ENCODE data around the gene ECE2. TPM values are rescaled to one million over a fixed set of nuclear protein-coding genes. Genes with fewer than 3 reads are reported as not detected.

ECE2 gene
- polyA plus RNA-seq, 4 donors: not detected

DNA sequence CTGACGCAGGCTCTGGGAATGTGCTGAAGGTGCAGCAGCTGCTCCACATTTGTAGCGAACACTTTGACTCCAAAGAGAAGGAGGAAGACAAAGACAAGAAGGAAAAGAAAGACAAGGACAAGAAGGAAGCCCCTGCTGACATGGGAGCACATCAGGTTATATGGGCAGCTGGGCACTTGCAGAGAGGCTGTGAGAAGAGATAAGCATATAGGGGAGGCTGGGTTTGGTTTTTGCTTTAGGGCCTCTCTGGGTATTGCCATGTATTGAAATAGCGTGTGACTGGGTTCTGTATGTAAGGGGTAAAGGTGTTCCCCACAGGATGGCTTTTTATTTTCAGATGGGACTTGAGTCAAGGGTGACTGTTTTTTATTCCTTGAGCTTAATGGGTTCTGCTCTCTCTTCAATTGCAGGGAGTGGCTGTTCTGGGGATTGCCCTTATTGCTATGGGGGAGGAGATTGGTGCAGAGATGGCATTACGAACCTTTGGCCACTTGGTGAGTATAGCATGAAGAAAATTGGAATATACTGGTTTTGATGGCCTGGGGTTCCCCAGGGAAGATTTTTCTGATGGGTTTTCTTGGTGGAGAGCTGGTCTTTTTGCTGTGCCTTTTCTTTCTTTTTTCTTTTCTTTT, 30.6 kb downstream of the ECE2 start:
- no peak for DNase-seq (ENCODE audit: low read depth in 4 of 4, low spot score in 3 of 4)

DNA sequence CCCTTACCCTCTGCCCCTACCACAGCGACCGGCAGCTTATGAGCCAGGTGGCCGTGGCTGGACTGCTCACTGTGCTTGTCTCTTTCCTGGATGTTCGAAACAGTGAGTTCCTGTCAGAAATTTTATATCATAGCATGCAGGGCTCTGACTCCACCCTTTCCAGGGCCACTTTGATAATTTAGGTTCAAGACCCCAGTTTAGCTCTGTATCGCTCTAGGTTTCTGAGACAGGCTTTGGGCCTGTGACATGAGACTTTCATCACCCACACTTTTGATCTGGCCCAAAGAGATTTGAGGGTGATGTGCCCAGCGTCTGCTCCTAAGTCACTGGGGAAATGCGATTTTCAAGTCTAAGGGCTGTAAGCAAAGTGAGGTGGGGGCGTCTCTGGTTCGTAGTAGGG, 32.1 kb downstream of the ECE2 start:
- DNase-seq (ENCODE audit: low read depth in 4 of 4, low spot score in 3 of 4): no peak

DNA sequence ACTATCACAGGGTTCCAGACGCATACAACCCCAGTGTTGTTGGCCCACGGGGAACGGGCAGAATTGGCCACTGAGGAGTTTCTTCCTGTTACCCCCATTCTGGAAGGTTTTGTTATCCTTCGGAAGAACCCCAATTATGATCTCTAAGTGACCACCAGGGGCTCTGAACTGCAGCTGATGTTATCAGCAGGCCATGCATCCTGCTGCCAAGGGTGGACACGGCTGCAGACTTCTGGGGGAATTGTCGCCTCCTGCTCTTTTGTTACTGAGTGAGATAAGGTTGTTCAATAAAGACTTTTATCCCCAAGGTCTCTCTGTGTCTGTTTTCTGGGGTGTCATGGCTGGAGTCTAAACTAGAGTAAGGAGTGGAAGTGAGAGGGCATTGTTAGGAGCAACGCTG, 32.9 kb downstream of the ECE2 start:
- DNase-seq (ENCODE audit: low read depth in 4 of 4, low spot score in 3 of 4): no peak

DNA sequence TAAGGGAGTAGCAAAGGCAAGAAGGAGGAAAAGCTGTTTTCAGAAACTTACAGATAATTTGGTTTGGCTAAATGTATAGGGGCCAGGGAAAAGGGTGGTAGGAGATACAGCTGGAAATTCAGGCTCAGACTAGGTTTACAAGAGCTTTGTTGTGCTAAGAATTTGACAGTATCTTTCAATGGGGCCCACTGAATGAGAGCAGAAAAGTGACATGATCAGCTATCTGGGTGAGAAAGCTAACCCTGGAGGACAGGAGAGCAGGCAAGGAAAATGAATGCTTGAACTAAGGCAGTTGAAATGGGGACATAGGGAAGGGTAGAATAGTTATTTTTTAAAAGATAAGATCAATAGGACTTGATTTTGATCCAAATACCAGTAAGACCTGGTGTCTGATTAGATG, 35.8 kb downstream of the ECE2 start:
- DNase-seq (ENCODE audit: low read depth in 4 of 4, low spot score in 3 of 4): no peak

DNA sequence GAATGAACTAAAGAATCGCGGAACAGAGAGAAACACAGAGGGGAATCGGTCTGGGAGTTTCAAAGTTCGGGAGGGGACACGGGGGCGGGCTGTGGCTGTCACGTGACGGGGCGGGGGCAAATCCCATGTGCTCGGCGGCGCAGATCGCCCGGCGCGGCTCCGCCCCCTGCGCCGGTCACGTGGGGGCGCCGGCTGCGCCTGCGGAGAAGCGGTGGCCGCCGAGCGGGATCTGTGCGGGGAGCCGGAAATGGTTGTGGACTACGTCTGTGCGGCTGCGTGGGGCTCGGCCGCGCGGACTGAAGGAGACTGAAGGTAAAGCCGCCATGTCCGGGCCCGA, 38.5 kb downstream of the ECE2 start, which contains the start of gene EIF4G1:
EIF4G1 (plus strand) TSS at position 244 of the 337 bp plus-strand sequence. CDS start 1,191 bp downstream, outside the sequence.
- peak; percentile 76 to 84 (median 82) for DNase-seq (ENCODE audit: low read depth in 4 of 4, low spot score in 3 of 4)

DNA sequence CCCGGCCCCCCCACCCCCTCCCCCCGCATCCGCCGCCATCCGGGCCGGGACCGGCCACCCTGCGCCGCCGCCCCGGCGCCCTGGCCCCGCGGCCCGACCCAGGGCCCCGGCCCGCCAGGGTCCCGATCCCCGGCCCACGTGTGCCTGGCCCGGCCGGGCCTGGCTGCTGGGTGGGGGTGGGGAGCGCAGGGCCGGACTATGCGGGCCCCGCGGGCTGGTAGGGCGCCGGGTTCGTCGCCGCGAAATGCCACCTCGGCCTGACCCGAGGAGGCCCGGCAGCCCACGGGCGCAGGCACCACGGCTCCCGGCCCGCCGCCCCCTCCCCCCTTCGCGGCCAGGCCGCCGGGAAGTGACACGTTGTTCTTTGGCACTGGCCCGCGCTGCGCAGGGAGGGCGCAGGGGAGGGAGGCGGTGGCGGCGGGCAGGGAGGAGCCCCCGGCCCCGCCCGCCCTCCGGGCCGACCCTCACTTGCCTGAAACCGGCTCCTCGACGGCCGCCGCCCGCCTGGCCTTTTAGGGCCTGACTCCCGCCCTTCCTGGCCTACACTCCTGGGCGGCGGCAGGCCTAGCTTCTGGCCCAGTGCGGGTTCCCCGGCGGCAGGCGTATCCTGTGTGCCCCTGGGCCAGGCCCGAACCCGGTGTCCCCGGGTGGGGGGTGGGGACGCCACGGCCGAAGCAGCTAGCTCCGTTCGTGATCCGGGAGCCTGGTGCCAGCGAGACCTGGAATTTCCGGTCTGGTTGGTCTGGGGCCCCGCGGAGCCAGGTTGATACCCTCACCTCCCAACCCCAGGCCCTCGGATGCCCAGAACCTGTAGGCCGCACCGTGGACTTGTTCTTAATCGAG, 39.1 kb downstream of the ECE2 start:
- DNase-seq (ENCODE audit: low read depth in 4 of 4, low spot score in 3 of 4): peak in 1 of 4 donors; percentile 32

DNA sequence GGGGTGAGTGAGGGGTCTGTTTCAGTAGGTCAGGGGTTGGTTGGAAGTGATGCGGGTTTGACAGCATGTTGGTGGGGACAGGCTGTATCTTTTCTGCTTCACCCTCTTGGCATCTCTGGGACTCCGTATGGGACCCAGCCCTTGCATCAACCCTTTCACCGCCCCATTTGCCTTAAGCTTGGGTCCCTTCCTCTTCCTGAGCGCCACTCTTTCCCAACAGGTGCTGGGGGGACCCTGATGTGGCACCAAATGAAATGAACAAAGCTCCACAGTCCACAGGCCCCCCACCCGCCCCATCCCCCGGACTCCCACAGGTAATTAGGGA, 39.7 kb downstream of the ECE2 start:
- DNase-seq (ENCODE audit: low read depth in 4 of 4, low spot score in 3 of 4): no peak

DNA sequence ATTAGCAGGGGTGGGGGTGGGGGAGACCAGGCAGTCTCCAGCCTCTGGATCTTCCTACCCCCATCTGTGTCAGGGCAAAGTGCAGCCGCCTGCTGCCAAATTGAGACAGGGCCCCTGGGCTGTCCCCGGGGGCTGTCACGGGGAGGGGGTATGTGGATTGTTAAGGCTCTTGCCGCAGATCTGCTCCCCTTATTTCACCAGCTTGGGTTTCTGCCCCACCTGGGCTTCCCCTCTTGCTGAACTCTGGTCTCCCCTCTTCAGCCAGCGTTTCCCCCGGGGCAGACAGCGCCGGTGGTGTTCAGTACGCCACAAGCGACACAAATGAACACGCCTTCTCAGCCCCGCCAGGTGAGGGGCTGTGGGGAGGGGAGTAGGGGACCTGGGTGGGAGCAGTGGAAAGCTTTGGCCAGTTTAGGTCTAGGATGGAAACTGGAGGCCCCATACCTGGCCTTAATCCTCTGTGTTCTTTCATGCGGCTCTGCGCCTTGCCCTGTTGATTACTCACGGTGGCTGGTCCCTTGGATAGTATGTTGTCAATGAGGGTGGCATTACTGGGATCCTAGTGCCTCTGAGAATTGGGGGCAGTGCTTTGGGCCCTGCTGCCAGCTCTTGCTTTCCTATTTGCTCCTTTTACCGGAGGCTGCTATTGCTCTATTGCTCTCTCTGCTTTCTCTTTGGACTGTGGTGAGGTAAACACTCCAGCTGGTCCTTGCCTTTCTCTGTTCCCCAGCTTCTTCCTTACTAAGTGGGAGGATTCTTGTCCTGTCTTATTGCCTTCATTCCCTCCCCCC, 40.2 kb downstream of the ECE2 start:
- DNase-seq (ENCODE audit: low read depth in 4 of 4, low spot score in 3 of 4): no peak

DNA sequence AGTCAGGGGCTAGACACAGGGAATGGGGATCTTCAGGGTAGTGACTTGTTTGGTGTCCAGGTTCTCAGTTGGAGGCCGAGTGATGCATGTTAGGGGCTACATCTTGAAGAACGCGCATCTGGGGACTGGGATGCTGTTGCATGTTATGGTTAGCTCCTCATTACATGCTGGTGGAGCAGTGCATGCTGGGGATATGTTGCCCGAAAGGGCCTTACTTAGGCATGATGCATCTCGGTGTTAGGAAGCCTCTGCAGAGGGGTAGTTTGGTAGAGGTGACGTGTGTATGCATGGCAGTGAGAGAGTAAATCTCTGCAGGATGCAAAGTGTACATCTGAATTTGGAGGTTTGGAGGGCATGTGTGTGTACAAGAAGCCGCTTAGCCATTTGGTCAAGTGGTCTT, 41.0 kb downstream of the ECE2 start:
- no peak for DNase-seq (ENCODE audit: low read depth in 4 of 4, low spot score in 3 of 4)

DNA sequence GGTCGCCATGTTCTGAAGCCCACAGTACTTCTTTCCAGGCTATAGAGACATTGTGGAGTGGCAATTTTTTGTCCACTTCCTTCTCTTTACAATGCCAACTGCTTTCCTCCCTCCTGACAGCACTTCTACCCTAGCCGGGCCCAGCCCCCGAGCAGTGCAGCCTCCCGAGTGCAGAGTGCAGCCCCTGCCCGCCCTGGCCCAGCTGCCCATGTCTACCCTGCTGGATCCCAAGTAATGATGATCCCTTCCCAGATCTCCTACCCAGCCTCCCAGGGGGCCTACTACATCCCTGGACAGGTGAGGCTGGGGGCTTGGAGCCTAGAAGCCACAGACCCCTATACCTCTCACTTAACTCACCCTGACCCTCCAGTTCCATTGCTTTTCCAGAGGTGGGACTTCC, 41.4 kb downstream of the ECE2 start:
- no peak for DNase-seq (ENCODE audit: low read depth in 4 of 4, low spot score in 3 of 4)

DNA sequence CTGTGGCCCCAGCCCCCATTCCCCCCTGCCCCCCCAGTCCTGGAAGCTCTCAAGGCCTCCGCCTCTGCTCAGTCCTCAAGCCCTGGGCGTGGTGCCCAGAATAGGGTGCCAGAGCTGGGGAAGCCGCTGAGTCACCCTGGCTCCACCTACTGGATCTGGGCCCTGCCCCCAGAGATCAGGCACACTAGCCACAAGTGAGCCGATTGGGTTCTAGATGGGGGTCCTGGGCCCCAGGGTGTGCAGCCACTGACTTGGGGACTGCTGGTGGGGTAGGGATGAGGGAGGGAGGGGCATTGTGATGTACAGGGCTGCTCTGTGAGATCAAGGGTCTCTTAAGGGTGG, 44.3 kb downstream of the ECE2 start:
- no peak for DNase-seq (ENCODE audit: low read depth in 4 of 4, low spot score in 3 of 4)

DNA sequence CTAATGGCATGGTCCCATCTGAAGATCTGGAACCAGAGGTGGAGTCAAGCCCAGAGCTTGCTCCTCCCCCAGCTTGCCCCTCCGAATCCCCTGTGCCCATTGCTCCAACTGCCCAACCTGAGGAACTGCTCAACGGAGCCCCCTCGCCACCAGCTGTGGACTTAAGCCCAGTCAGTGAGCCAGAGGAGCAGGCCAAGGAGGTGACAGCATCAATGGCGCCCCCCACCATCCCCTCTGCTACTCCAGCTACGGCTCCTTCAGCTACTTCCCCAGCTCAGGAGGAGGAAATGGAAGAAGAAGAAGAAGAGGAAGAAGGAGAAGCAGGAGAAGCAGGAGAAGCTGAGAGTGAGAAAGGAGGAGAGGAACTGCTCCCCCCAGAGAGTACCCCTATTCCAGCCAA, 45.8 kb downstream of the ECE2 start:
- no peak for DNase-seq (ENCODE audit: low read depth in 4 of 4, low spot score in 3 of 4)

DNA sequence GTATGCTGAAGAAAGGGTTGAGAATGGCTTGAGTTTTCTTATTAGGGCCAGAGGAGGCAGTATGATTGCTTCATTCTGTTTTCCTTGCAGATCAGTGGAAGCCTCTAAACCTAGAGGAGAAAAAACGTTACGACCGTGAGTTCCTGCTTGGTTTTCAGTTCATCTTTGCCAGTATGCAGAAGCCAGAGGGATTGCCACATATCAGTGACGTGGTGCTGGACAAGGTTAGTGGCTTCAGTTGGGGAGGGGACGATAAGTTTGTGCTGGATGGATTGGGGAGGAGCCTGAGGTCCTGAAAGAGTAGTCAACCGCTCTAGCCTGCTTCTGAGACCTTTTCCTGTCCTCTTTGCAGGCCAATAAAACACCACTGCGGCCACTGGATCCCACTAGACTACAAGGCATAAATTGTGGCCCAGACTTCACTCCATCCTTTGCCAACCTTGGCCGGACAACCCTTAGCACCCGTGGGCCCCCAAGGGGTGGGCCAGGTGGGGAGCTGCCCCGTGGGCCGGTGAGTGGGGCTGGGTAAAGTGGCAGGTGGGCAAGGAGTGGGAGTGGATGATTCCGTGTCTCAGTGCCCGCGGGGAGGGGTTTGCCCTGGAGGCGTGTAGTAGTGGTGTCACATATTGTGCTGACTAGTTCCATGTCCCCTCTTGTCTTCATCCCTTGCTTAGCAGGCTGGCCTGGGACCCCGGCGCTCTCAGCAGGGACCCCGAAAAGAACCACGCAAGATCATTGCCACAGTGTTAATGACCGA, 47.1 kb downstream of the ECE2 start:
- no peak for DNase-seq (ENCODE audit: low read depth in 4 of 4, low spot score in 3 of 4)

DNA sequence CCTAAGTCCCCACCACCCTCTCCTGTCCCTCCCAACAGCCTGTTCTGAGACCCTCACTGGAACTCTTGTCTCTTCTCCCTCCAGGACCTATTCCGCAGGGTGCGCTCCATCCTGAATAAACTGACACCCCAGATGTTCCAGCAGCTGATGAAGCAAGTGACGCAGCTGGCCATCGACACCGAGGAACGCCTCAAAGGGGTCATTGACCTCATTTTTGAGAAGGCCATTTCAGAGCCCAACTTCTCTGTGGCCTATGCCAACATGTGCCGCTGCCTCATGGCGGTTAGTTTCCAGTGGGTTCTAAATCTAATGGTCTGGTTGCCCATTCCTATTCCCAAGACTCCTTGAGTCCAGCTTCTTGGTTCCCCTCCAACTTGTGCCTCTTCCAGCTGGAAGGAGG, 47.9 kb downstream of the ECE2 start:
- no peak for DNase-seq (ENCODE audit: low read depth in 4 of 4, low spot score in 3 of 4)

DNA sequence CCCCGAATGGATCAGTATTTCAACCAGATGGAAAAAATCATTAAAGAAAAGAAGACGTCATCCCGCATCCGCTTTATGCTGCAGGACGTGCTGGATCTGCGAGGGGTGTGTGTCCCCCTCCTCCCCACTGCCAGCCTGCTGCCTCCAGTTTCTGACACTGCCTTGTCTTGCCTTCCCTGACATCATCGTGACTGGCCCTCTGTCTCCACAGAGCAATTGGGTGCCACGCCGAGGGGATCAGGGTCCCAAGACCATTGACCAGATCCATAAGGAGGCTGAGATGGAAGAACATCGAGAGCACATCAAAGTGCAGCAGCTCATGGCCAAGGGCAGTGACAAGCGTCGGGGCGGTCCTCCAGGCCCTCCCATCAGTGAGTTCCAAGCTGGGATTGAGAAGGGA, 49.4 kb downstream of the ECE2 start:
- no peak for DNase-seq (ENCODE audit: low read depth in 4 of 4, low spot score in 3 of 4)

DNA sequence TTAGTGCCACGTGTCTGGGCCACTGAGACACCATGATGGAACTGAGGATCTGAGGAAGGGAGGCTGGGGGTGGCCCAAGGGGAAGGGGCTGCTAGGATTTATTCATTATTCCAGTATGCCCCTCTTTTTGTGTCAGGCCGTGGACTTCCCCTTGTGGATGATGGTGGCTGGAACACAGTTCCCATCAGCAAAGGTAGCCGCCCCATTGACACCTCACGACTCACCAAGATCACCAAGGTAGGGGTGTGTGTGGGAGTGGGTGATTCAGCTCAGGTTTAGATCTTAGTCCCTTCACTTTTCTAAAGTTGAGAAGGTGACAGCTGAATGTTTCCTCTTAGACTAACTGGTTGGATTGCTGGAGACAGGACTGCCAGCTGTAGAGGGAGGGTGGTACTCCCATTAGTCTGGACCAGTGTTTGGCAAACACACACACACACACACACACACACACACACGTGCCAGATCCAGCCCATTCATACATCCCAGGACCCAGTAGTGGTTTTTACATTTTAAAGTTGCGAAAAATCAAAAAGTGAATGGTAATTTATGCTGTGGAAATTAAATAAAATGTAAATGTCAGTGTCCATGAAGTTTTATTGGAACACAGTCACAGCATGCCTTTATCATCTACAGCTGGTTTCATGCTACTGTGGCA, 50.0 kb downstream of the ECE2 start:
- no peak for DNase-seq (ENCODE audit: low read depth in 4 of 4, low spot score in 3 of 4)

DNA sequence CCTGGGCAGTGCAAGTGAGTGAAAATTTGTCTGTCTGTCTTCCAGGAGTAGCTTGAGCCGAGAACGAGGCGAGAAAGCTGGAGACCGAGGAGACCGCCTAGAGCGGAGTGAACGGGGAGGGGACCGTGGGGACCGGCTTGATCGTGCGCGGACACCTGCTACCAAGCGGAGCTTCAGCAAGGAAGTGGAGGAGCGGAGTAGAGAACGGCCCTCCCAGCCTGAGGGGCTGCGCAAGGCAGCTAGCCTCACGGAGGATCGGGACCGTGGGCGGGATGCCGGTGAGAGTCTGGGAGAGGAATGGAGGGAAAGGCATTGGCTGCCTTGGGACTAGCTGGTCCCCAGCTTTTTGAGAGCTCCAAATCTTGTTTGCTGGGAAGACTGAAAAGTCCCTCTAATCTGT, 51.3 kb downstream of the ECE2 start:
- no peak for DNase-seq (ENCODE audit: low read depth in 4 of 4, low spot score in 3 of 4)

DNA sequence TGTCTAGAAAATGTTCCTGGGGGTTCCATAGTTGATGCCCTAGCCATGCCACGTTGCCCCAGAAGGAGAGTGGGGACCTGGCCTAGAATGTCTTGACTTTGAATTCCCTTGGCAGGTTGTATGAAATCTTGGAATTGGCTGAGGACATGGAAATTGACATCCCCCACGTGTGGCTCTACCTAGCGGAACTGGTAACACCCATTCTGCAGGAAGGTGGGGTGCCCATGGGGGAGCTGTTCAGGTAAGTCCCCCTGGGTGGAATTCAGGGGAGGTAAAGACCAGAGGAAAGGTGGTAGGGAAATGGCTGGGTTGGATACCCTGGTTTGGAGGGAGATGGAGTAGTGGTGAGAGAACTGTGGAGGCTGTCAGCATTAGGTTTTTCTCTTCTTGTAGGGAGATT, 52.7 kb downstream of the ECE2 start:
- DNase-seq (ENCODE audit: low read depth in 4 of 4, low spot score in 3 of 4): no peak

DNA sequence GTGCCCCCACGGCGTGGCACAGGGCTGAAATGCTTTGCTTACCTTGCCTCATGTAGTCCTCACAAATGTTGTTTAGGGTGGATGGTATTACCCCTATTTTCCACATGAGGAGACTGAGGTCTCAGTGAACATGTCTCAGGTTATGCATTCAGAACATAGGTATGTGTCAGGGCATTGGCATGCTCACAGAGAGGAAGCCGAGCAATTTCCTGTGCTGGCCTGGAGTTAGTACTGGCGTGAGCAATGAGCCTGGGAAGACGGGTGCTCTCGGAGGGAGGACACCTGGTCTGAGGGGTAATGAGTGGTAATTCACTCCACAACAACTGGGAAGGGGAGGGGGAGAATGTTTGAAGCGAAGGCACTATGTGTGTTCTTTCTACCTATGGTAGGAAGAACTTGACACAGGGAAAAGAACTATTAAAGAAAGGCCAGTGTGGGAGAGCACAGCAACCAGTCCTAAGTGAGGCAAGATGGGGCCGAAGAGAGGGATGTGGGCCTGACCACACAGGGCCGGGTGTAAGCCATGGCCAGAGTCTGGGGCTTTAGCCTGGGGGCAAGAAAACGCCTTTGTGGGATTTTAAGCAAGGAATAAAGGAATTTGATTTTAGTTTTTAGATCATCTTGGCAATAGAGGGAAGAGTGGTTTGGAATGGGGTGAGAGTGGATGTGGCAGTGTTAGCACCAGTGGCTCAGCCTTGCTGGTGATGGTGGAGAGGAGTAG, 56.7 kb downstream of the ECE2 start:
- DNase-seq (ENCODE audit: low read depth in 4 of 4, low spot score in 3 of 4): no peak

DNA sequence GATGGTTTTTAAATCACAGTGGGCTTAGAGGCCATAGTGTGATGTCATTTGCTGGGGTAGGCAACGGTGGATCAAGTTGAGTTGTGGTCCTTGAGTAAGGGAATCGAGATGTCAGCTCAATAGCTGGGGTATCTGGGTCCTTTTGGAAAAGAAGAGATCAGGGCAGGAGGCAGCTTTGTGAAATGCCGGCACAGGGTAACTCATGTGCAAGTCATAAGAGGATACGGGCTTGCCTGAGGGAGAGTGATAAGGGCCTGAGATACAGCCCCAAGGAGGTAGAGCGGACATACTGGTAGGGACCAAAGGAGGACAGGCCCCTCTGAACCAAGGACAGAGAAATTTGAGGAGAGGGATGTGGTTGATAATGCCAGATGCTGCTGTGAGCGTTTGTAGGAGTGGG, 57.4 kb downstream of the ECE2 start:
- DNase-seq (ENCODE audit: low read depth in 4 of 4, low spot score in 3 of 4): no peak
